Stomach smooth muscle (tissue), 2 donors: ENCODE results near the gene ATG9A.

Source experiments
- H3K27ac ChIP-seq: one replicate; pipeline ENCODE4 v1.7.0; 2013; ENCODE audit warnings: mild to moderate bottlenecking, low read length, inconsistent platforms
- H3K27me3 ChIP-seq, 2 donors: one replicate each; pipeline ENCODE4 v1.7.0; 2013; ENCODE audit warnings: low read length in 2 of 2; ENCODE audit not compliant: insufficient read depth in 2 of 2, control insufficient read depth in 1 of 2
- H3K36me3 ChIP-seq, 2 donors: one replicate each; pipeline ENCODE4 v1.7.0; 2013; ENCODE audit warnings: low read length in 2 of 2; ENCODE audit not compliant: control insufficient read depth in 2 of 2, insufficient read depth in 2 of 2
- H3K4me1 ChIP-seq: one replicate; pipeline ENCODE4 v1.7.0; 2013; ENCODE audit warnings: low read length; ENCODE audit not compliant: control insufficient read depth, insufficient read depth
- H3K4me3 ChIP-seq, 2 donors: one replicate each; pipeline ENCODE4 v1.7.0; 2013; ENCODE audit warnings: low read length in 2 of 2
- H3K9ac ChIP-seq, 2 donors: one replicate each; pipeline ENCODE4 v1.7.0; 2013; ENCODE audit warnings: low read length in 2 of 2, mild to moderate bottlenecking in 1 of 2
- H3K9me3 ChIP-seq, 2 donors: one replicate each; pipeline ENCODE4 v1.7.0; 2013; ENCODE audit warnings: low read length in 2 of 2; ENCODE audit not compliant: control insufficient read depth in 2 of 2
- donor health status: healthy.
- donor health status: Pancreatic carcinoma.

ATG9A gene

DNA sequence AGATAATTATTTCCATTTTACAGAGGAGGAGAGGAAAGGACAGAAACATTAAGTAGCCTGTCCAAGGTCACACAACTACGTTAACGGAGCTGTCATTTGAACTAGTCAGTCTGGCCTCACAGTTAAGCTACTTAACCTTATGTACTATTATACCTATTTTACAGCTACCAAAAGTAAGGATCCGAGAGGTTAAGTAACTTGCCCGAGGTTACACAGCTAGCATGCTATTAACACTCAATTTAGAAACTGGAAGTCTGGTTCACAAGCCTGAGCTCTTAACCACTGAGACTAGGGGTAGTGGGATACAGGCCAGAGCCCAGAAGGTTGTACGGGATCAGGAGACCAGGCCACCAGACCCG is 15.3 kb upstream of the ATG9A start:
- H3K27ac ChIP-seq: peak overlapping the region; percentile 97
- peaks cover 35% of the 10 kb centered on the region for H3K4me1 ChIP-seq
- peak overlapping the region; percentile 98 for H3K9ac ChIP-seq
- H3K27me3 ChIP-seq: no peaks in the 10 kb centered on the region
- peak overlapping the region; percentile 91 to 94 for H3K4me3 ChIP-seq
- H3K9me3 ChIP-seq: no peaks in the 10 kb centered on the region
- H3K36me3 ChIP-seq: peaks cover 10 to 14% of the 10 kb centered on the region in 2 donors

DNA sequence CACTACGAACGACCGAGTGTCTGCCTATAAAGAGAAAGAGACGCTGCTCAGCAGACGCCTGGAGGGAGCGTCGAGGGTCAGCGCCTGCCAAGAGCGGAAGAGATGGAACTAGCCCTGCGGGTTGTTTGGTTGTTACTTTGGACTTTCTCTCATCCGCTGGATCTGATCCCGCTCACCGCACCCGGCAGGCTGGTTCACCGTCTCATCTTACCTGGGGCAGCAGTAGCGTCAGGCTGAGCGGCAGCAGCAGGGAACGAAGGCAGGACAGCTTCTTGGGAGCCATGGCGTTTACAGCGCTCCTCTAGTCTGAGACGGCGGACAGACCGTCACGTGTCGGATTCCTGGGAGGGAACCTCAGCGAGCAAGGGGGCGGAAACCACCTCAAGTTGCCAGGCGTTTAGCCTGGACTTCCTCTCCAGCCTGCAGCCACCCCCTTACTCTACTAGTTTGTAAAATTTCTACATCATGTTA is 13.9 kb upstream of the ATG9A start:
- Histone ChIP-seq H3K27me3 (no peaks in the 10 kb centered on the region), H3K9ac (no peak overlapping the region), H3K4me3 (peak overlapping the region; percentile 21 to 29), H3K4me1 (peaks cover 24% of the 10 kb centered on the region), H3K27ac (no peak overlapping the region), H3K9me3 (no peaks in the 10 kb centered on the region), H3K36me3 (peaks cover 10 to 14% of the 10 kb centered on the region in 2 donors)

DNA sequence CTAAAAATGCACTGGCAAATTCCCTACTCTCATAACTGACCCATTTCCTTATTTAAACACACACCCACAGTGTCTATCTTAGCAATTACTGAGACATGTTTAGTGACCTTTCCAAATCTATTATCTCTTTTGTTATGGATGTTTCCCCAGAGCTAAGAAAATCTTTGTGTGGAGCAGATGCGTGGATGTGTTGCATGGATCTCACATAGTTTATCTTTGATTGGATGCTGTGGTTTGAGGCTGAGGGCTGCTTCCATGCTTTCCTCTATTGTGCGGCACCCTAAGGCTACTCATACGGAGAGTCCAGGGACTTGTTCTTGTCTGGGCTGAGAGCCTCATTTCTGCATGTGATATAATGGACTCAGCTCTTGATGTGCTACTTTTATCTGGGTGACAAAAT is 4.9 kb upstream of the ATG9A start:
- Histone ChIP-seq H3K4me1 (peaks cover 12% of the 10 kb centered on the region), H3K36me3 (peaks cover 54 to 64% of the 10 kb centered on the region in 2 donors), H3K4me3 (no peak overlapping the region), H3K9me3 (no peaks in the 10 kb centered on the region), H3K27ac (no peak overlapping the region), H3K9ac (no peak overlapping the region), H3K27me3 (no peaks in the 10 kb centered on the region)

- H3K9me3 ChIP-seq: no peaks in the 10 kb centered on the region
- H3K4me1 ChIP-seq: peaks cover 27% of the 10 kb centered on the region
- H3K27me3 ChIP-seq: no peaks in the 10 kb centered on the region
- H3K27ac ChIP-seq: peak overlapping the region; percentile 94
- H3K9ac ChIP-seq: peak overlapping the region; percentile 67 to 87
- H3K36me3 ChIP-seq: peaks cover 35 to 37% of the 10 kb centered on the region in 2 donors
- H3K4me3 ChIP-seq: peak overlapping the region; percentile 81 to 92
Observed at GRCh38 chr2:219230059-219230540, 664 bp upstream of the ATG9A start.

DNA sequence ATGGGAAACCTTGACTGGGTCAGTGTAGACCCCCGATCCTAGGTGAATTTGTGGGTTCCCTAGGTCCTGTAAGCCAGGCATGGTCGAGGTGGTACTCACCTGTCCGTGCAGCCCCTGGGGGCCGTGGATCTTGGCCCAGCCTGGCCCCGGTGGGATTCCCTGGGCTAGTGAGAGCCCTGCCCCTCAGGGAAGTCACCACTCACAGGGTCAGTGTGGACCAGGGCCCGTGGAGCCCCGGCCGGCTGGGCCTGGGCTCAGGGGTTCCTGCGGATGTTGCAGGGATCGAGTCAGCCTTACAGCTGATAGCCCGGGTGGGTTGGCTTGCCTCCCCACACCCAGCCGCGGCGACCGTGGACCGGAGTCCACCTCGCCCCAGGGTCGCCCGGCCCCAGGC is 528 bp downstream of the ATG9A start:
- Histone ChIP-seq H3K4me1 (peaks cover 27% of the 10 kb centered on the region), H3K27me3 (no peaks in the 10 kb centered on the region), H3K4me3 (peak overlapping the region; percentile 81 to 92), H3K9ac (peak overlapping the region; percentile 90 to 96), H3K36me3 (peaks cover 35 to 37% of the 10 kb centered on the region in 2 donors), H3K9me3 (no peaks in the 10 kb centered on the region), H3K27ac (peak overlapping the region; percentile 94)

GRCh38 chr2:219228041-219228910 is 1.2 kb downstream of the ATG9A start:
- H3K4me1 ChIP-seq: peaks cover 27% of the 10 kb centered on the region
- peak overlapping the region; percentile 90 to 96 for H3K9ac ChIP-seq
- H3K27ac ChIP-seq: peak overlapping the region; percentile 94
- H3K27me3 ChIP-seq: no peaks in the 10 kb centered on the region
- H3K36me3 ChIP-seq: peaks cover 35 to 37% of the 10 kb centered on the region in 2 donors
- H3K4me3 ChIP-seq: peak overlapping the region; percentile 81 to 92
- no peaks in the 10 kb centered on the region for H3K9me3 ChIP-seq

GRCh38 chr2:219225350-219225749 is 4.1 kb downstream of the ATG9A start:
- peaks cover 47 to 48% of the 10 kb centered on the region in 2 donors for H3K36me3 ChIP-seq
- peaks cover 23% of the 10 kb centered on the region for H3K4me1 ChIP-seq
- no peak overlapping the region for H3K4me3 ChIP-seq
- H3K9me3 ChIP-seq: no peaks in the 10 kb centered on the region
- H3K27me3 ChIP-seq: no peaks in the 10 kb centered on the region
- peak overlapping the region in 1 of 2 donors; percentile 13 for H3K9ac ChIP-seq
- H3K27ac ChIP-seq: no peak overlapping the region

- peaks cover 54% of the 10 kb centered on the region in 2 donors for H3K36me3 ChIP-seq
- no peaks in the 10 kb centered on the region for H3K27me3 ChIP-seq
- no peak overlapping the region for H3K9ac ChIP-seq
- no peak overlapping the region for H3K4me3 ChIP-seq
- H3K27ac ChIP-seq: no peak overlapping the region
- no peaks in the 10 kb centered on the region for H3K9me3 ChIP-seq
- H3K4me1 ChIP-seq: peaks cover 29% of the 10 kb centered on the region
Observed at GRCh38 chr2:219223831-219224610, 5.4 kb downstream of the ATG9A start.

GRCh38 chr2:219221957-219222518 is 7.4 kb downstream of the ATG9A start:
- peaks cover 54% of the 10 kb centered on the region in 2 donors for H3K36me3 ChIP-seq
- H3K9ac ChIP-seq: no peak overlapping the region
- H3K9me3 ChIP-seq: no peaks in the 10 kb centered on the region
- no peak overlapping the region for H3K4me3 ChIP-seq
- no peaks in the 10 kb centered on the region for H3K27me3 ChIP-seq
- H3K27ac ChIP-seq: no peak overlapping the region
- peaks cover 32% of the 10 kb centered on the region for H3K4me1 ChIP-seq

GRCh38 chr2:219220652-219221402 is 8.6 kb downstream of the ATG9A start:
- Histone ChIP-seq H3K27me3 (no peaks in the 10 kb centered on the region), H3K36me3 (peaks cover 52 to 57% of the 10 kb centered on the region in 2 donors), H3K9me3 (no peaks in the 10 kb centered on the region), H3K27ac (no peak overlapping the region), H3K4me1 (peaks cover 42% of the 10 kb centered on the region), H3K4me3 (no peak overlapping the region), H3K9ac (no peak overlapping the region)
